Activated T-cell treated with anti-CD3 and anti-CD28 coated beads for 4 hours (primary cell): ENCODE measurements around the gene KMT2A.
"Not testable (repeated sequence)": the region's sequence is repeated elsewhere in the genome, so short reads cannot be mapped to it uniquely, and the experiment has no call there.

Experiments
- DNase-seq: peaks from one replicate; pipeline ENCODE4 v3.0.0-alpha.2; 2020

Gene KMT2A

DNA sequence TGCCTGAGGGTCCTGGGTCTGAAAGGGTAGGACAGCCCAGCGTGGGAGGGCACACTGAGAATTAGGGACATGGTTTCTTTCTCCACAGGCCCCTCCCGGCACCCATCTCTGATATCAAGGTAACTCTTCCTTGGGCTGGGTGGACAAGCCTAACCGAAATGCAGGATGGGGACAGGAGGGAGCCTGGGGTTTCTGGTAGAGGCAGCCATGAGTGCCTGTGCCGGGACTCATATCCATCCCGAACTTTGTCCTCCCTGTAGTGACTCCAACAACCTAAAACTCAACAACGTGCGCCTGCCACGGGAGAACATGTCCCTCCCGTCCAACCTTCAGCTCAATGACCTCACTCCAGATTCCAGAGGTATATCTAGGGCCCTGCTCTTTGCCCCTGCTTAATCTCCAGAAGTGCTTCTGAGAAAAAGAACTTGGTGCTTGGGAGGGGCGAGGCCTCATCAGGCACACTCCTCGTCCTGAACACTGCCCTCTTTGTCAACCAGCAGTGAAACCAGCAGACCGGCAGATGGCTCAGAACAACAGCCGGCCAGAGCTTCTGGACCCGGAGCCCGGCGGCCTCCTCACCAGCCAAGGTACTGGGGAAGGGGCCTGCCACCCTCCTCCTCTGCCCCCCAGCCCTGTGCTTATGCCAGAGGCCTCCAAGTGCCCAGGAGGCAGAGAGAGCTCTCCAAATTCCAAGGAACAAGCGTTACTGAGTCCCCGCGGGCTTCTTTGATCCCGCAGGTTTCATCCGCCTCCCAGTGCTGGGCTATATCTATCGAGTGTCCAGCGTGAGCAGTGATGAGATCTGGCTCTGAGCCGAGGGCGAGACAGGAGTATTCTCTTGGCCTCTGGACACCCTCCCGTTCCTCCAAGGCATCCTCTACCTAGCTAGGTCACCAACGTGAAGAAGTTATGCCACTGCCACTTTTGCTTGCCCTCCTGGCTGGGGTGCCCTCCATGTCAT is 97.8 kb downstream of the KMT2A start:
- DNase-seq, result no peak

- no peak for DNase-seq
Measured at GRCh38 chr11:118535261-118535660, 99.0 kb downstream of the KMT2A start.

DNA sequence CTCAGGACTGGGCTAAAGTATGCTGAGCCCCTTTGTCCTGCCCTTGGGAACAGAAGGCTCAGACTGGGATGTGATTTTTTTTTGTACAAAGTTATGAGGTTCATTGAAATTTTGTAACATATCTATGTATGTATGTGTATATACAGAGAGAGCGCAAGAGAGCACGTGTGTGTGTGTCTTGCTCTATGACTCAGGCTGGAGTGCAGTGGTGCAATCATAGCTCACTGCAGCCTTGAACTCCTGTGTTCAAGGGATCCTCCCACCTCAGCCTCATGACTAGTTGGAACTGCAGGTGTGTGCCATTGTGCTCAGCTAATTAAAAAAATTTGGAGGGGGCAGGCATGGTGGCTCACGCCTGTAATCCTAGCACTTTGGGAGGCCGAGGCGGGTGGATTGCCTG is 100.4 kb downstream of the KMT2A start:
- no peak for DNase-seq

- no peak for DNase-seq
Measured at GRCh38 chr11:118537409-118537980, 101.2 kb downstream of the KMT2A start.

DNA sequence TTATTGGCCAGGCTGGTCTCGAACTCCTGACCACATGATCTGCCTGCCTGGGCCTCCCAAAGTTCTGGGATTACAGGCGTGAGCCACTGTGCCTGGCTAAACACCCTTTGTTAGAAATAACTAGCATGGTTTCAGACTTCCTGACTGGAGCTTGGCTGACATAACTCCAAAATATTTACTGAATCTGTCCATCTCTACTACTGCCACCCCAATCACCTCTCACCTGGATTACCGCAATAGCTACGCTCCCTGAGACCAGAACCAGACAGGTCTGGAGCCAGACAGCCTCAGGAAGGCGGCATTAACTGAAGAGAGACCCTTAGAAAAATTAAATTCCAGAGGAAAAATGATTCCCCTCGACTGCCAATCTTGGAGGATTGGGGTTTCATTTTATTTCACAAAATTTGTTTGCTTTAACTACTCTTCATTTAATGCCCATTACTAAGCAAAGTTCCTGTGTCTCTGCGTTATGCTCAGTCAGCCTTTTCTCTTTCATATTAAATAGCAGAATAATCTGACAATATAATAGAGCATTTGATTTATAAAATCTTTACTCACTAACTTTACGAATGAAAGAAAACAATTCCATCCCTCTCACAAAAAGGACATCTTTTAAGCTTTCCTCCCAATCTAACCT is 107.8 kb downstream of the KMT2A start:
- DNase-seq, result no peak

- no peak for DNase-seq
Measured at GRCh38 chr11:118544647-118545010, 108.3 kb downstream of the KMT2A start.

- no peak for DNase-seq
Measured at GRCh38 chr11:118545533-118545932, 109.2 kb downstream of the KMT2A start.

GRCh38 chr11:118547132-118547531 is 110.8 kb downstream of the KMT2A start:
- no peak for DNase-seq

DNA sequence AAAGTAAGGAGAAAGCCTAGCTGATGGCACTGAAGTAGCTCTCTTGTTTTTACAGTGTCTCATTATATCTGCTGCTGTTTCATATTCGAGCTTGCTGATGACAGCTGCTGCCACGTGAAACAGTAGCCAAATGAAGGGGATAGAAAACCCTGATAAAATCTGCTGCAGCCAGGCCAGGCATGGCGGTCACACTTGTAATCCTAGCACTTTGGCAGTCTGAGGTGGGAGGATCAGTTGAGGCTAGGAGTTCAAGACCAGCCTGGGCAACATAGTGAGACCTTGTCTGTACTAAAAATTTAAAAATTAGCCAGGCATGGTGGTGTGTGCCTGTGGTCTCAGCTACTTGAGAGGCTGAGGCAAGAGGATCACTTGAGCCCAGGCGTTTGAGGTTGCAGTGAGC is 116.0 kb downstream of the KMT2A start:
- DNase-seq, result no peak

GRCh38 chr11:118560806-118561205 is 124.5 kb downstream of the KMT2A start:
- no peak for DNase-seq

DNA sequence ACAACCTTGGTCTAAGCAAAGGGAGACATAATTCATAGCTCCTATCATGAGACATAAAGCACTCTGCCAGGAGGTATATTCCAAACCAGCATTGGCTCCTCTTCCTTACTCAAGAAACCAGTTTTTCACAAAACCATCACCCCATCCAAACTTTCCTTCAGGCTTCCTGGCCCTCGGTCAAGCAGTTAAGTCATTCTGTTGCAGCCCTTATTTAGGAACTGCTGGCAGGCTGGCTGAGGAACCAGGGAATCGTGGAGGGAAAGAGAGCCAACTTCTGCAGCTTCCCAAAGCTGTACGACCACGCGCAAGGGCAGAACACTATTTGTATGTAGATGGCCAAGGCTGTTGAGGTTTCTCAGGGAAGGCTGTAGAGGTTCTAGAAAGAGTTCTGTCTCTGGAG is 128.8 kb downstream of the KMT2A start:
- DNase-seq, result no peak

DNA sequence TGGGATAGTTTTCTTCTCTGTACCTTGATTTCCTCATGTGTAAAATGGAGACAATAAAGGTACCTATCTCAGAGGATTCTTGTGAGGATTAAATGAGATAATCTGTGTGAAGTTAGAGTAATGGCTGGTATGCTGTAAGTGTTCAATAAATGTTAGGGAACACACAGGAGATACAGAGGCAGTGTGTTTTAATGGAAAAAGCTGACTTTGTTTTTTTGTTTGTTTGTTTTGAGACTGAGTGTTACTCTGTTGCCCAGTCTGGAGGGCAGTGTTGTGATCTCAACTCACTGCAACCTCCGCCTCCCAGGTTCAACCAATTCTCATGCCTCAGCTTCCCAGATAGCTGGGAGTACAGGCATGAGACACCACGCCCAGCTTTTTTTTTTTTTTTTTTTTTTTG is 133.4 kb downstream of the KMT2A start:
- no peak for DNase-seq

DNA sequence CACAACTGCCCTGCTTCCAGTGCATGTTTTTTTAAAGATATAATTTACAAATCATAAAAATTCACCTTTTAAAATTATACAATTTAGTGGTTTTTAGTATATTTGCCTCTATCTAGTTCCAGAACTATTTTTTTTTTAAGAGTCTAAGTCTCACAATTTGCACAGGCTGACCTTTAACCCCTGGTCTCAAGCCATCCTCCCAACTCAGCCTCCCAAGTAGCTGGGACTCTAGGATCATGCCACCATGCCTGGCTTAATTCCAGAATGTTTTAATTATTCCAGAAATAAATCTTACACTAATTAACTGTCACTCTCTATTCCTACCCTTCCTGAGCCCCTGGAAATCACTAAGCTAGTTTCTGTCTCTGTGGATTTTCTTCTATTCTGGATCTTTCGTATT is 134.5 kb downstream of the KMT2A start:
- no peak for DNase-seq

- DNase-seq, result not testable (repeated sequence)
Measured at GRCh38 chr11:118571701-118572060, 135.4 kb downstream of the KMT2A start.

GRCh38 chr11:118572061-118572980 is 136.0 kb downstream of the KMT2A start, which contains the start of gene ARCN1:
Gene ARCN1, plus strand, starts transcription at chr11:118572409. Its CDS starts 139 bp downstream, at chr11:118572548.
- DNase-seq, result peak; percentile 59

DNA sequence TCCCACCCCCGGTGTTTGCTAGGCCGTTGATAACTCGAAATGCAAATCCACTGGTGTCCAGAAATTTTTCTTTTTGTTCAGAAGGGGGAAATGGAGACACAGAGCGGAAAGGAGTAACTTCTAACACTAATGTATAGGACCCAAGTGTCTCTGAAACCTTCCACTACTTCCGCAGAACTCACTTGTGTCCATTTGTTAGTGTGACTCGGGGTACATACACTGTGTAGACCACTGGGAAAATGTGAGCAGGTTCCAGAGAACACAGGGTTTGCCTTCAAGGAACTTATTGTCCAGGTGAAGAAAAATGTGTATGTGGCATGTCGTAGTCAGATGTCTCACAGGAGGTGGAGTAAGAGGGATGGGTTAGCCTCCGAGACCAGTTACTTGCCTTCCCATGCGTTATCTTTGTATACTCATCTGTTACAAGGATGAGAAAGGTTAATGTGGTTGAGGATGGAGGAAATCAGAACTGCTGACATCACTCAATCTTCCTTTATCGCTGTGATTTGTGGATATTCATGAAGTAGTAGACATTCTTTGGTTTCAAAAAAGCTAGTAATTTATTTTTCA is 136.8 kb downstream of the KMT2A start:
- peak; percentile 12 for DNase-seq

- no peak for DNase-seq
Measured at GRCh38 chr11:118574636-118575035, 138.3 kb downstream of the KMT2A start.
